ENCODE results near the gene LLGL2.

Gene LLGL2

DNA sequence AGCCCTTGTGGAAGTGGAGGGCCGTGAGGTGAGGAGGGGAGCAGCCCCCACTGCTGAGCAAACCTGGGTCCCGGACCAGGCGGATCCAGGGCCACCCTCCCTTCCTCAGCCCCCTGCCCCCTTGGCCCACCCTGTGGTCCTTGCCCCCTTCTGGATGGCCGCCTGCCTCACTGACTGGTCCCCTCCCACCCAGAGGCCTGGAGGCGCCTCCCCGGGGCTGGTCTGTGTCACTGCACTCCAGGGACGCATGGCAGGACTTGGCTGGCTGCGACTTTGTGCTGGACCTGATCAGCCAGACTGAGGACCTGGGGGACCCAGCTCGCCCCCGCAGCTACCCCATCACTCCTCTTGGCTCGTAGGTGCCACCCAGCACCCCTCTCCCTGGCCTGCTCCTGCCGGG, 88.5 kb downstream of the LLGL2 start:
- no peak for DNase-seq (ENCODE audit: low read depth)

- DNase-seq (ENCODE audit: low read depth): no peak
These were observed 89.2 kb downstream of the LLGL2 start for GRCh38 chr17:75614556-75615270.

- DNase-seq (ENCODE audit: low read depth): no peak
These were observed 89.8 kb downstream of the LLGL2 start for GRCh38 chr17:75615301-75615700.

DNA sequence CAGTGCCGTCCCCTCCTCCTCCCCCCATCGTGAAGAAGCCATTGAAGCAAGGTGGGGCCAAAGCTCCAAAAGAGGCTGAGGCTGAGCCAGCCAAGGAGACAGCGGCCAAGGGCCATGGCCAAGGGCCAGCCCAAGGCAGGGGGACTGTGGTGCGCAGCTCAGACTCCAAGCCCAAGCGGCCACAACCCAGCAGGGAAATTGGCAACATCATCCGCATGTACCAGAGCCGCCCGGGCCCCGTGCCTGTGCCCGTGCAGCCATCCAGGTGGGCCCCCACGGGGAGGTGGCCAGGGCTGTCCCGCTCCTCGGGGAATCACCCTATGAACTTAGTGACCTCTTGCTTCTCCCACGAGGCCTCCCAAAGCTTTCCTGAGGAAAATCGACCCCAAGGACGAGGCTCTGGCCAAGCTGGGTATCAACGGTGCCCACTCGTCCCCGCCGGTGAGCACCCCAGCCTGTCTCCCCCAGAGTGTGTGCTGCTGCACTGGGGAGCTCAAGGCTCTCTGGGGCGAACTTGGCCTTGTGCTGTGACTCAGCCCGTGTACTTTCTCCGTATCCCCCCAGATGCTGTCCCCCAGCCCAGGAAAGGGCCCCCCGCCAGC, 91.1 kb downstream of the LLGL2 start:
- DNase-seq (ENCODE audit: low read depth): no peak

- no peak for DNase-seq (ENCODE audit: low read depth)
These were observed 91.7 kb downstream of the LLGL2 start for GRCh38 chr17:75617218-75617617.

DNA sequence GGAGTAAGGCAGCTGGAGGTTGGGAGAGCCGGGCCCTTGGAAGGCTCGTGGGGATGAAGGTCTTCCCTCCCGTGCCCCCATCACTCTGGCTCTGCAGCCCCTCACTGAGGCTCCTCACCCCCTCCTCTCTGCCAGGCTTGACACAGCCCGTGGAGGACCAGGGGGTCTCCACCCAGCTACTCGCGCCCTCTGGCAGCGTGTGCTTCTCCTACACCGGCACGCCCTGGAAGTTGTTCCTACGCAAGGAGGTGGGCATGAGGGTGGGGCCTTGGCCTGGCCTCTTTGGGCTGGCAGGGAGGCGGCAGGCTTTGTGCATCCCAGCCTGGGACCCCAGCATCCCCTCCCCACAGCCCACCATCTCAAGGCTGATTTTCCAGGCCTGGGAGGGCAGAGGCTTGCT, 92.2 kb downstream of the LLGL2 start:
- DNase-seq (ENCODE audit: low read depth): no peak

GRCh38 chr17:75619506-75620431, 94.3 kb downstream of the LLGL2 start:
- no peak for DNase-seq (ENCODE audit: low read depth)

DNA sequence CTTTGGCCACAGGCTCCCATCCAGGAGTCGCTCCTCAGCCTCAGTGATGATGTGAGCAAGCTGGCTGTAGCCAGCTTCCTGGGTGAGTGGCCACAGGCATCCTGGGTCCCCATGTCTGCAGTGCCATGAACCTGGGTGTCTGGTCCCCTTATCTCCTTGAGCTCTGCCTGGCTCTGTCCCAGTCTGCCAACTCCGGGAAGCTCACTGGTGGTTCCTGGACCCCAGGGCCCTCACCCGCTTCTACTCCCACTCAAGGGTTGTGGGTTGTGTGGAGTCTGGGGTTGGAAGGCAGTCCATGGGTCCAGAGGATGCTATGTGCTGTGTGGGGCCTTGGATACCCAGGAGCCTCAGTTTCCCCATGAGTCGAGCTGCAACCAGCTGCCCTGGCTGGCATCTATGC, 96.0 kb downstream of the LLGL2 start:
- DNase-seq (ENCODE audit: low read depth): no peak

DNA sequence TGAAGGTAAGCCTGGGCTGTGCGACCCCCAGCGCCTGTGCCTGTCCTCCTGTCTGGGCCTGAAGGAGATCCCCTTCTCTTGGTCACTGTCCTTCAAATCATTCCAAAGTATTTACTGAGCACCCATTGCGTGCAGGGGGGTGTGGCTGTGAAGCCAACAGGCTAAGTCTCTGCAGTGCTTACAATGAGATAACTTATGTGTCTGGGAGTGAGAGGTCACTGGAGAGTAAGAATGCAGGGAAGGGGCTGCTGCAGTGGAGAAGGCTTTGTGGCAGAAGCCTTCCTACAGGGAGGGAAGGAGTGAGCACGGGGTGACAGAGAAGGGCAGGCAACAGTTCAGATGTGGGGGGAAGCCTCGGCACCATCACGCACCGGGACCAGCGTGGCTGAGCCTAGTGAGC, 96.6 kb downstream of the LLGL2 start:
- DNase-seq (ENCODE audit: low read depth): no peak

GRCh38 chr17:75622771-75623273, 97.3 kb downstream of the LLGL2 start:
- no peak for DNase-seq (ENCODE audit: low read depth)

- DNase-seq (ENCODE audit: low read depth): no peak
These were observed 97.9 kb downstream of the LLGL2 start for GRCh38 chr17:75623386-75623785.

DNA sequence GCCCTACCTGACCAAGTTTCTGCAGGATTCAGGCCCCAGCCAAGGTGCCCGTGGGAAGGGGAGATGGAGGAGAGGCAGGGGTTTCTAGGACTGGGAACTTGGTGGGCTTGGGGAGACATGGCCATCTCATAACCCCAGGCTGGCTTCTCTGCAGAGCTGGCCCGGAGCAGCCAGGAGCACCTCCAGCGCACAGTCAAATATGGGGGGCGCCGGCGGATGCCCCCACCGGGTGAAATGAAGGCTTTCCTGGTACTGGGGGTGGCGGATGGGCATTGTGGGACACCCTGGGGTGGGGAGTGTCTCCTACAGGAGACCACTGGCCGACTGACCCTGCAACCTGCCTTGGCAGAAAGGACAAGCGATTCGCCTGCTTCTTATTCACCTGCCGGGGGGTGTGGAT, 98.5 kb downstream of the LLGL2 start:
- DNase-seq (ENCODE audit: low read depth): no peak
